ENCODE data around the gene NFXL1. TPM values are rescaled to one million over a fixed set of nuclear protein-coding genes. Genes with fewer than 3 reads are reported as not detected.

Gene NFXL1
- total and polyA plus RNA-seq, 12 donors: 5.1 to 15.4 (median 7.5) TPM

GRCh38 chr4:47814618-47815295 lies 99.6 kb downstream of the NFXL1 start:
- DNase-seq: no peak
- 78 to 82% (median 81%) methylated on average over 6 of the region's 6 CpGs for WGBS, 4 donors
- Histone ChIP-seq H3K27ac (no peak overlapping the region), H3K4me1 (replicated peaks in 1 of 2) (no peaks in the 10 kb centered on the region), H3K36me3 (replicated peaks in 1 of 2) (no peaks in the 10 kb centered on the region), H3K27me3 (no peaks in the 10 kb centered on the region), H3K4me3 (no peak overlapping the region), H3K9me3 (replicated peaks in 1 of 3) (no peaks in the 10 kb centered on the region)
- no peak for TF ChIP-seq CTCF (IDR thresholded peaks at IDR 0.05)
- intact Hi-C loops (cut with DNase I): no loop called here

GRCh38 chr4:47809654-47810203 lies 104.7 kb downstream of the NFXL1 start:
- Histone ChIP-seq H3K9me3 (replicated peaks in 1 of 3) (no peaks in the 10 kb centered on the region), H3K4me3 (no peak overlapping the region), H3K27me3 (no peaks in the 10 kb centered on the region), H3K4me1 (replicated peaks in 1 of 2) (no peaks in the 10 kb centered on the region), H3K27ac (no peak overlapping the region), H3K36me3 (replicated peaks in 1 of 2) (no peaks in the 10 kb centered on the region)
- no peak for DNase-seq
- TF ChIP-seq POLR2A (IDR thresholded peaks at IDR 0.05): no peak
- no peak for TF ChIP-seq CTCF (IDR thresholded peaks at IDR 0.05)
- intact Hi-C loops (cut with DNase I): no loop called here
- WGBS, 4 donors: 75 to 87% (median 80%) methylated on average over 3 of the region's 3 CpGs

GRCh38 chr4:47804598-47804997 lies 109.8 kb downstream of the NFXL1 start:
- no peaks in the 10 kb centered on the region for H3K9me3 ChIP-seq (replicated peaks in 1 of 3)
- DNase-seq: no peak
- no peak overlapping the region for H3K4me3 ChIP-seq
- intact Hi-C loops (cut with DNase I): no loop called here
- H3K36me3 ChIP-seq (replicated peaks in 1 of 2): no peaks in the 10 kb centered on the region
- H3K27me3 ChIP-seq: no peaks in the 10 kb centered on the region
- no peaks in the 10 kb centered on the region for H3K4me1 ChIP-seq (replicated peaks in 1 of 2)
- 88 to 92% (median 91%) methylated on average over 7 of the region's 7 CpGs for WGBS, 4 donors
- TF ChIP-seq CTCF (IDR thresholded peaks at IDR 0.05) (no peak), POLR2A (IDR thresholded peaks at IDR 0.05) (no peak)
- no peak overlapping the region for H3K27ac ChIP-seq

GRCh38 chr4:47801481-47802002 lies 112.8 kb downstream of the NFXL1 start:
- Histone ChIP-seq H3K4me3 (no peak overlapping the region), H3K27ac (no peak overlapping the region), H3K9me3 (replicated peaks in 1 of 3) (no peaks in the 10 kb centered on the region), H3K4me1 (replicated peaks in 1 of 2) (no peaks in the 10 kb centered on the region), H3K36me3 (replicated peaks in 1 of 2) (no peaks in the 10 kb centered on the region), H3K27me3 (no peaks in the 10 kb centered on the region)
- no peak for TF ChIP-seq POLR2A (IDR thresholded peaks at IDR 0.05)
- no peak for TF ChIP-seq CTCF (IDR thresholded peaks at IDR 0.05)
- WGBS, 4 donors: 57 to 88% (median 84%) methylated on average over 3 of the region's 3 CpGs
- DNase-seq: no peak
- intact Hi-C loops (cut with DNase I): no loop called here

Data from adrenal gland (tissue), 12 donors.